NB4 (cell line): Measurements from ENCODE around the gene GMDS.

Experiments used
- CTCF ChIP-seq: IDR thresholded peaks from one replicate; pipeline ENCODE4 v1.5.1; 2012; ENCODE audit warnings: low read depth, low read length
- MAX ChIP-seq: IDR thresholded peaks from 2 replicates; pipeline ENCODE4 v1.6.1; 2011; ENCODE audit warnings: low read depth, low read length
- POLR2A ChIP-seq: IDR thresholded peaks from 2 replicates; pipeline ENCODE4 v1.6.1; 2011; ENCODE audit warnings: mild to moderate bottlenecking; ENCODE audit not compliant: insufficient read length; ENCODE audit errors: extremely low read depth

- TF ChIP-seq MAX (no peak), CTCF (no peak), POLR2A (no peak)
Measured at GRCh38 chr6:1599469-1599868, 645.9 kb downstream of the GMDS start.
